GM12878 (cell line): ENCODE data around the gene MCM8. TPM values are rescaled to one million over a fixed set of nuclear protein-coding genes. Genes with fewer than 3 reads are reported as not detected.

Experiments
- ATAC-seq: fragments of 200-7000 bp; cut with Tn5 transposase; 3 replicates; pipeline ENCODE4 v1.9.1; 2020; ENCODE audit warnings: mild to moderate bottlenecking, moderate library complexity
- BruUV-seq: library from RNA; stranded (reverse); fragments of 400-500 nt; replicated peaks from 2 replicates; lab custom pipeline; 2021; lab: Mats Ljungman, UMichigan
- CTCF ChIA-PET: fragments of 300-600 bp; sonication (Branson Sonifier 250); formaldehyde crosslinking; extraction: SDS; loops from one replicate; lab custom pipeline; 2021; ENCODE audit warnings: inconsistent platforms; lab: Yijun Ruan, JAX
- POLR2A ChIA-PET: fragments of 350-600 bp; formaldehyde crosslinking; extraction: SDS; loops from one replicate; lab custom pipeline; 2021; ENCODE audit warnings: inconsistent platforms; lab: Charles Lee
- RAD21 ChIA-PET: fragments of 300-600 bp; sonication (Branson Sonifier 250); formaldehyde crosslinking; loops from one replicate; lab custom pipeline; 2023; ENCODE audit warnings: antibody characterized with exemption; ENCODE audit not compliant: unreplicated experiment; lab: Charles Lee
- SMC1A ChIA-PET: fragments of 300-600 bp; sonication (Branson Sonifier 250); formaldehyde crosslinking; loops from one replicate; lab custom pipeline; 2023; ENCODE audit not compliant: unreplicated experiment, uncharacterized antibody; lab: Charles Lee
- DNase-seq: peaks from one replicate; pipeline ENCODE4 v3.0.0-alpha.2; 2011; ENCODE audit warnings: low read depth, low spot score
- FAIRE-seq: peaks from 3 replicates; lab custom pipeline; 2011; peaks lifted over from hg19 to GRCh38; lab: Jason Lieb, UNC
- H2AFZ ChIP-seq: 2 replicates; pipeline ENCODE4 v1.6.0; 2011; ENCODE audit warnings: low read depth, low read length, control low read depth; ENCODE audit not compliant: control insufficient read depth
- H3K27ac ChIP-seq: 2 replicates; pipeline ENCODE4 v1.5.1; 2011; ENCODE audit warnings: control low read depth; ENCODE audit not compliant: control insufficient read depth, insufficient read depth
- H3K27me3 ChIP-seq, 2 experiments: replicated peaks in 1 of 2; 2 replicates each; pipeline versions ENCODE4 v1.6.0 to v1.6.1; 2011; ENCODE audit warnings: low read length in 1 of 2; ENCODE audit not compliant: control insufficient read depth in 2 of 2, insufficient read depth in 2 of 2
- H3K36me3 ChIP-seq, 2 experiments: 2 replicates each; pipeline ENCODE4 v1.5.1; 2011; ENCODE audit warnings: low read length in 1 of 2; ENCODE audit not compliant: control insufficient read depth in 2 of 2, insufficient read depth in 2 of 2
- H3K4me1 ChIP-seq: 2 replicates; pipeline ENCODE4 v1.6.1; 2011; ENCODE audit warnings: mild to moderate bottlenecking, low read length, moderate library complexity, mixed read lengths; ENCODE audit not compliant: control insufficient read depth, insufficient read depth
- H3K4me2 ChIP-seq: 2 replicates; pipeline ENCODE4 v1.6.0; 2011; ENCODE audit warnings: control low read depth; ENCODE audit not compliant: control insufficient read depth, insufficient read depth
- H3K4me3 ChIP-seq: fragments of 200-600 bp; sonication (generic); 2 replicates; pipeline ENCODE4 v1.5.1; 2016
- H3K79me2 ChIP-seq: 2 replicates; pipeline ENCODE4 v1.6.0; 2011; ENCODE audit warnings: low read length; ENCODE audit not compliant: control insufficient read depth, insufficient read depth
- H3K9ac ChIP-seq: 2 replicates; pipeline ENCODE4 v1.8.0; 2011; ENCODE audit warnings: low read length, control low read depth, mixed read lengths; ENCODE audit not compliant: control insufficient read depth, insufficient read depth
- H3K9me3 ChIP-seq: replicated peaks from 3 replicates; pipeline ENCODE4 v1.5.1; 2011; ENCODE audit warnings: mild to moderate bottlenecking, low read length; ENCODE audit not compliant: control insufficient read depth, insufficient read depth
- H4K20me1 ChIP-seq: 2 replicates; pipeline ENCODE4 v1.6.0; 2011; ENCODE audit not compliant: control insufficient read depth, insufficient read depth
- BACH1 ChIP-seq: fragments of 450-650 bp; IDR thresholded peaks from 2 replicates; pipeline ENCODE4 v1.6.1; 2017; ENCODE audit warnings: mild to moderate bottlenecking, borderline replicate concordance
- BCL11A ChIP-seq: IDR thresholded peaks from 2 replicates; pipeline ENCODE4 v1.6.1; 2011; ENCODE audit warnings: low read depth, low read length
- CHD2 ChIP-seq: IDR thresholded peaks from 2 replicates; pipeline ENCODE4 v1.6.1; 2011; ENCODE audit warnings: low read depth, low read length, improper control_type of control experiment, borderline replicate concordance
- CHD4 ChIP-seq: fragments of 200-600 bp; sonication (generic); IDR thresholded peaks from 2 replicates; pipeline ENCODE4 v1.6.1; 2016; ENCODE audit warnings: mild to moderate bottlenecking
- EZH2 ChIP-seq: IDR thresholded peaks from 2 replicates; pipeline ENCODE4 v1.6.1; 2012; ENCODE audit warnings: low read depth, mild to moderate bottlenecking, control low read depth, inconsistent platforms, low read length, borderline replicate concordance; ENCODE audit not compliant: control insufficient read depth
- PRDM15 ChIP-seq: fragments of 450-650 bp; formaldehyde crosslinking; IDR thresholded peaks from 2 replicates; pipeline ENCODE4 v1.4.0; 2020; ENCODE audit warnings: mild to moderate bottlenecking, moderate library complexity
- STAT3 ChIP-seq: IDR thresholded peaks from 2 replicates; pipeline ENCODE4 v1.6.1; 2011; ENCODE audit warnings: low read depth, low read length, improper control_type of control experiment
- TBL1XR1 ChIP-seq: IDR thresholded peaks from 2 replicates; pipeline ENCODE4 v1.6.1; 2012; ENCODE audit warnings: low read depth, low read length, improper control_type of control experiment
- USF1 ChIP-seq: IDR thresholded peaks from 2 replicates; pipeline ENCODE4 v1.6.1; 2011; ENCODE audit warnings: borderline replicate concordance, low read depth, mild to moderate bottlenecking, moderate library complexity, mixed read lengths, low read length; ENCODE audit not compliant: insufficient read depth; ENCODE audit errors: extremely low read length
- ZBTB33 ChIP-seq: fragments of 450-650 bp; IDR thresholded peaks from 2 replicates; pipeline ENCODE4 v1.6.1; 2017; ENCODE audit warnings: mild to moderate bottlenecking
- ZNF687 ChIP-seq: fragments of 450-650 bp; IDR thresholded peaks from 2 replicates; pipeline ENCODE4 v1.6.1; 2017; ENCODE audit warnings: mild to moderate bottlenecking, moderate library complexity
- WGBS: methylation state at CpG from one replicate; pipeline ENCODE4 v1.1.6; 2016; ENCODE audit warnings: low lambda C conversion rate; ENCODE audit not compliant: insufficient replicate concordance, insufficient coverage; ENCODE audit errors: missing lambda C conversion rate; 5-methylcytosine and 5-hydroxymethylcytosine counted together
- in situ Hi-C: fragments of 300-500 bp; cut with MboI; formaldehyde crosslinking; loops from 9 replicates; pipeline ENCODE4 v1.14.3; 2018; ENCODE audit warnings: mixed read lengths
- intact Hi-C: fragments of 100-400 bp; cut with micrococcal nuclease; formaldehyde crosslinking; loops from one replicate; pipeline ENCODE4 v1.14.2; 2022; ENCODE audit not compliant: unreplicated experiment
- polyA plus RNA-seq, 11 experiments: library from polyadenylated mRNA; depleted of rRNA in 4 of 11; unstranded in 6 of 11; stranded (reverse) in 5 of 11; fragments of >200 nt; fragmentation: Nextera tagmentation in 4 of 11; fragmentation: Illumina TruSeq in 1 of 11; extraction: Ambion mirVana in 4 of 11; extraction: Trizol in 1 of 11; gene quantifications; 1 replicate in 1 of 11; 2 replicates in 10 of 11; pipeline versions ENCODE4 v1.2.1 to v1.2.3, GENCODE V29; 2011 to 2016; ENCODE audit warnings: inconsistent platforms in 2 of 11, missing spikeins in 2 of 11, low read depth in 1 of 11
- total RNA-seq, 4 experiments: library from RNA; depleted of rRNA in 3 of 4; stranded (reverse); fragments of >200 nt in 3 of 4; fragmentation: Illumina TruSeq in 1 of 4; extraction: Trizol in 1 of 4; gene quantifications; 2 replicates each; pipeline versions ENCODE4 v1.2.1 to v1.2.3, GENCODE V29; 2013 to 2021

MCM8 gene
- total and polyA plus RNA-seq, 10 of the 15 experiments (the other 5 are each of a cell fraction or from before 2014, with no cell fraction given) = 3.2 to 28.2 (median 16.0) TPM

- Histone ChIP-seq H3K27ac (no peak overlapping the region), H3K9me3 (no peaks in the 10 kb centered on the region), H3K4me2 (no peak overlapping the region), H3K4me1 (no peaks in the 10 kb centered on the region), H3K79me2 (no peaks in the 10 kb centered on the region), H3K36me3 (no peaks in the 10 kb centered on the region), H3K27me3 (peaks cover 0 to 3% of the 10 kb centered on the region in 2 experiments; a peak in 1 of 4 replicates), H4K20me1 (no peaks in the 10 kb centered on the region), H3K9ac (no peak overlapping the region), H2AFZ (no peak overlapping the region), H3K4me3 (no peak overlapping the region)
- DNase-seq = no peak
- in situ Hi-C loops (no loop called here), intact Hi-C loops (no loop called here)
- ChIA-PET POLR2A (interaction anchor here (0.5 kb wide), 1 partner anchor 388 kb away, joined by 3 read pairs; no protein-coding TSS in a partner anchor), SMC1A (interaction anchor here (1.2 to 1.5 kb wide), 2 partner anchors 30 to 400 kb away, joined by 3 to 4 read pairs; no protein-coding TSS in a partner anchor), RAD21 (interaction anchor here (0.6 kb wide), 1 partner anchor 93 kb away, joined by 3 read pairs; no protein-coding TSS in a partner anchor), CTCF (interaction anchor here (1.1 to 1.6 kb wide), 3 partner anchors 90 to 399 kb away, joined by 3 to 4 read pairs (median 3); no protein-coding TSS in a partner anchor)
- no TSS peak for BruUV-seq
- ATAC-seq = no peak
- FAIRE-seq = no peak
- whole genome bisulfite sequencing = 40% methylated on average over 8 of the region's 8 CpGs
- TF ChIP-seq PRDM15 (CRISPR knock-in tag) (no peak), CHD2 (no peak), BACH1 (no peak), USF1 (no peak), EZH2 (no peak), TBL1XR1 (no peak), BCL11A (no peak), ZBTB33 (no peak), STAT3 (no peak), ZNF687 (no peak), CHD4 (no peak)
Measured at GRCh38 chr20:5928836-5929715, 21.4 kb upstream of the MCM8 start.
